Mesothelial cell of epicardium (in vitro differentiated cells): Measurements from ENCODE around the gene GLA. TPM values are rescaled to one million over a fixed set of nuclear protein-coding genes. Genes with fewer than 3 reads are reported as not detected.

Source experiments
- DNase-seq, 2 experiments: peaks; one replicate each; pipeline ENCODE4 v3.0.0; 2021; ENCODE audit warnings: low spot score in 2 of 2; ENCODE audit not compliant: unreplicated experiment in 2 of 2
- H3K27ac Mint-ChIP-seq: 2 replicates; pipeline ENCODE4 v1.8.0; 2021; ENCODE audit warnings: mixed read lengths
- H3K27me3 Mint-ChIP-seq: 2 replicates; pipeline ENCODE4 v1.8.0; 2021; ENCODE audit warnings: low read depth, mixed read lengths
- H3K36me3 Mint-ChIP-seq: 2 replicates; pipeline ENCODE4 v1.8.0; 2021; ENCODE audit warnings: mixed read lengths
- H3K4me1 Mint-ChIP-seq: 2 replicates; pipeline ENCODE4 v1.8.0; 2021; ENCODE audit warnings: mixed read lengths
- H3K4me3 Mint-ChIP-seq: 2 replicates; pipeline ENCODE4 v1.8.0; 2021; ENCODE audit warnings: mild to moderate bottlenecking, moderate library complexity, mixed read lengths
- H3K9me3 Mint-ChIP-seq: 2 replicates; pipeline ENCODE4 v1.8.0; 2021; ENCODE audit warnings: mixed read lengths
- total RNA-seq: library from RNA; stranded (reverse); gene quantifications from 3 replicates; pipeline ENCODE4 v1.2.1, GENCODE V29; 2021
- TF ChIP-seq, protein P1 (sequence below): fragments of 200-600 bp; sonication (generic); IDR thresholded peaks from one replicate; pipeline ENCODE4 v1.5.0; 2021; ENCODE audit warnings: antibody characterized with exemption; ENCODE audit not compliant: unreplicated experiment

The GLA gene
- total RNA-seq, 1 donor from 2014 or later: 25.0 TPM

DNA sequence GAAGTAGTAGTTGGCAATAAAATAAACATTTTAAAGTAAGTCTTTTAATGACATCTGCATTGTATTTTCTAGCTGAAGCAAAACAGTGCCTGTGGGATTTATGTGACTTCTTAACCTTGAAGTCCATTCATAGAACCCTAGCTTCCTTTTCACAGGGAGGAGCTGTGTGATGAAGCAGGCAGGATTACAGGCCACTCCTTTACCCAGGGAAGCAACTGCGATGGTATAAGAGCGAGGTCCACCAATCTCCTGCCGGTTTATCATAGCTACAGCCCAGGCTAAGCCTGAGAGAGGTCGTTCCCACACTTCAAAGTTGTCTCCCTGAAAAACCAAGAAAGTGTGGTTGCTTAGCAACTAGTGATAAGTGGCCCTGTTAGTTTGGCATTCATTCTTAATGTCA is 9.9 kb downstream of the GLA start:
- DNase-seq: no peak
- Mint-ChIP-seq H3K4me1 (peaks cover 5% of the 10 kb centered on the region), H3K36me3 (peaks cover 18% of the 10 kb centered on the region), H3K9me3 (peaks cover 10% of the 10 kb centered on the region), H3K4me3 (no peak overlapping the region), H3K27ac (peak overlapping the region; percentile 4), H3K27me3 (no peaks in the 10 kb centered on the region)
- TF ChIP-seq, protein P1, sequence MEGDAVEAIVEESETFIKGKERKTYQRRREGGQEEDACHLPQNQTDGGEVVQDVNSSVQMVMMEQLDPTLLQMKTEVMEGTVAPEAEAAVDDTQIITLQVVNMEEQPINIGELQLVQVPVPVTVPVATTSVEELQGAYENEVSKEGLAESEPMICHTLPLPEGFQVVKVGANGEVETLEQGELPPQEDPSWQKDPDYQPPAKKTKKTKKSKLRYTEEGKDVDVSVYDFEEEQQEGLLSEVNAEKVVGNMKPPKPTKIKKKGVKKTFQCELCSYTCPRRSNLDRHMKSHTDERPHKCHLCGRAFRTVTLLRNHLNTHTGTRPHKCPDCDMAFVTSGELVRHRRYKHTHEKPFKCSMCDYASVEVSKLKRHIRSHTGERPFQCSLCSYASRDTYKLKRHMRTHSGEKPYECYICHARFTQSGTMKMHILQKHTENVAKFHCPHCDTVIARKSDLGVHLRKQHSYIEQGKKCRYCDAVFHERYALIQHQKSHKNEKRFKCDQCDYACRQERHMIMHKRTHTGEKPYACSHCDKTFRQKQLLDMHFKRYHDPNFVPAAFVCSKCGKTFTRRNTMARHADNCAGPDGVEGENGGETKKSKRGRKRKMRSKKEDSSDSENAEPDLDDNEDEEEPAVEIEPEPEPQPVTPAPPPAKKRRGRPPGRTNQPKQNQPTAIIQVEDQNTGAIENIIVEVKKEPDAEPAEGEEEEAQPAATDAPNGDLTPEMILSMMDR: no peak

DNA sequence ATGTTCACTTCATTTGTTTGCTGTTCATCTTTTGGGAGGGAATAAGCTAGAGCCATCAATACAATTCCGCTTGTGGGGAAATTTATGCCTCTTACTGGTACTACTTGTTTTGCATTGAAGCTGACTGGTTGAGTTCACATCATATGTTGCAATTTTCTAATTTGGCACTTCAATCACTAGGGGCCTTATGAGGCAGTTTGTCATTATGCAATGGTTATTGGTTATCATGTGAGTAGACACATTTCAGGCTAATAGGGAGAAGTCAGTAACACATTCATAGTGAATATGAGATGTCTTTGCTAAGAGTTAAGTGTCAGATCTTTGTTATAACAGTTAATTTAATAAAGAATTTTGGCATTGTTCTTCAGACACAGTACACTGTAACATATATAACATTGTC is 11.9 kb downstream of the GLA start:
- H3K36me3 Mint-ChIP-seq: peaks cover 16% of the 10 kb centered on the region
- H3K27me3 Mint-ChIP-seq: no peaks in the 10 kb centered on the region
- TF ChIP-seq, protein P1: no peak
- DNase-seq: no peak
- no peak overlapping the region for H3K27ac Mint-ChIP-seq
- H3K4me1 Mint-ChIP-seq: peaks cover 10% of the 10 kb centered on the region
- H3K9me3 Mint-ChIP-seq: peaks cover 6% of the 10 kb centered on the region
- no peak overlapping the region for H3K4me3 Mint-ChIP-seq

DNA sequence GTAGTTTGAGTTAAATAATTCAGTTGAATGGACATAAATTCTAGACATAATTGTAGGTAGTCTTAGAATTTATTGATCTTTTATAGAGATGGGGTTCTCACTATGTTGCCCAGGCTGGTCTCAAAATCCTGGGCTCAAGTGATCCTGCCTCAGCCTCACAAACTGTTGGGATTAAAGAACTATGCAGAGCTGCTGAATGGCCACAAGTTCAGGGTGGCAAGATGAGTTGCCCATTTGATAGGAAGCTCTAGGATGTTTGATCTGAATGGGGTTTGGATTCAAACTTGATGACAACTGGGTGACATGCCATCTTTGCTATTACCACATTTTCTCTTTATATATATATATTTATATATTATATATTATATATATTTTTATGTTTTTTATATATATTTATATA is 13.4 kb downstream of the GLA start:
- Mint-ChIP-seq H3K4me1 (peaks cover 13% of the 10 kb centered on the region), H3K36me3 (peaks cover 8% of the 10 kb centered on the region), H3K4me3 (no peak overlapping the region), H3K27ac (no peak overlapping the region), H3K27me3 (no peaks in the 10 kb centered on the region), H3K9me3 (peaks cover 2% of the 10 kb centered on the region)
- DNase-seq: no peak
- TF ChIP-seq, protein P1: no peak

DNA sequence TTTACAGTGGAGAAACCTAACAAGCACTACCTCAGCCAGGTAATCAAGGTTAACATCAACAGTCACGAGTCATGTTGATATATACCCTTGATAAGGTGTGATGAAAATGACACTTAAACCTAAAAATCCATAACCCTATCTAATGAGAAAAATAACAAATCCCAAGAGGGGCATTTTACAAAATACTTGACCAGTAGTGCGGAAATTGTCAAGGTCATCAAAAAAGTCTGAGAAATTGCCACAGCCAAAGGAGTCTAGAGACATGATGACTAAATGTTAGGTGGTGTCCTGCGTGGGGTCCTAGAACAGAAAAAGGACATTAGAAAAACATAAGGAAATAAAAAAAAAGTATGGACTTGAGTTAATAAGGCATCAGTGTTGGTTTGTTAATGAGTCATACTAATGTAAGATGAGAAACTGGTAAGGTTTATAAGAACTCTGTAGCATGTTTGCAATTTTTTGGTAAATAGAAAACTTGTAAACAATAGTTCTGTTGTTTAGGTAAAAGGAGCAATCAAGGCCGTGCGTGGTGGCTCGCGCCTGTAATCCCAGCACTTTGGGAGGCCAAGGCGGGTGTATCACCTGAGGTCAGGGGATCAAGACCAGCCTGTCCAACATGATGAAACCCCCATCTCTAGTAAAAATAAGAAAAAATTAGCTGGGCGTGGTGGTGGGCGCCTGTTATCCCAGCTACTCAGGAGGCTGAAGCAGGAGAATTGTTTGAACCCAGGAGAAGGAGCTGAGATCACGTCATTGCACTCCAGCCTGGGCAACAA is 14.0 kb downstream of the GLA start:
- no peak for DNase-seq
- no peaks in the 10 kb centered on the region for H3K27me3 Mint-ChIP-seq
- H3K4me3 Mint-ChIP-seq: no peak overlapping the region
- TF ChIP-seq, protein P1: no peak
- peaks cover 6% of the 10 kb centered on the region for H3K36me3 Mint-ChIP-seq
- H3K4me1 Mint-ChIP-seq: peaks cover 13% of the 10 kb centered on the region
- no peaks in the 10 kb centered on the region for H3K9me3 Mint-ChIP-seq
- peak overlapping the region; percentile 72 for H3K27ac Mint-ChIP-seq

DNA sequence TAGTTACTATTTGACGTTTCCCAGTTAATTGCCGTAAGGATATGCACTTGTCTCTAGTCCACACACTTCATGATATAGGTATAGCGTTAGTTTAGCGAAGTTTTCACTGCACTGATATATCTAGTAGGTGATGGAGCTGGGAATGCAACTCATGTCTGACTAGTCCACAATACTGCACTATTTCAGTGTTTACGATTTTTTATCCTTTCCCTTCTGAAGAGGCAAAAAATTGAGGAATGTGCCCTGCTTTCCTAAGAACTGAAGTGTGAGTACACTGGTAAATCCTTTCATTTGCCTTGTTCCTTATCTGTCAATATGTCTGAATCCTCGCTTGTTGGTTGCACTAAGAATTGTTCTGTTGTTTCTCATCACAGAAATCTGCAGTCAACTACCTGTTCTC is 15.9 kb downstream of the GLA start:
- peak overlapping the region; percentile 93 for H3K27ac Mint-ChIP-seq
- H3K27me3 Mint-ChIP-seq: no peaks in the 10 kb centered on the region
- peaks cover 6% of the 10 kb centered on the region for H3K36me3 Mint-ChIP-seq
- no peak for DNase-seq
- no peaks in the 10 kb centered on the region for H3K9me3 Mint-ChIP-seq
- TF ChIP-seq, protein P1: no peak
- H3K4me3 Mint-ChIP-seq: peak overlapping the region; percentile 94
- peaks cover 13% of the 10 kb centered on the region for H3K4me1 Mint-ChIP-seq
